K562 (cell line): Measurements from ENCODE around the gene PPP1R13L. TPM values are rescaled to one million over a fixed set of nuclear protein-coding genes. Genes with fewer than 3 reads are reported as not detected.

Experiments
- AFF4 ChIP-seq: sonication (generic); formaldehyde crosslinking; IDR thresholded peaks from 2 replicates; pipeline ENCODE4 v1.8.0; 2023; ENCODE audit warnings: mild to moderate bottlenecking, missing genetic modification reagents
- ASH1L ChIP-seq: fragments of 450-650 bp; IDR thresholded peaks from 2 replicates; pipeline ENCODE4 v1.6.1; 2018; ENCODE audit warnings: borderline replicate concordance, mild to moderate bottlenecking, low read depth; ENCODE audit not compliant: partially characterized antibody
- ATF7 ChIP-seq: fragments of 450-650 bp; IDR thresholded peaks from 2 replicates; pipeline ENCODE4 v1.7.1; 2014; ENCODE audit warnings: mild to moderate bottlenecking, moderate library complexity
- EHMT2 ChIP-seq: fragments of 450-650 bp; IDR thresholded peaks from 2 replicates; pipeline ENCODE4 v1.6.1; 2018; ENCODE audit warnings: antibody characterized with exemption
- FOXK2 ChIP-seq, 2 experiments: fragments of 450-650 bp; IDR thresholded peaks in 1 of 2; conservative IDR thresholded peaks in 1 of 2; 2 replicates each; pipeline ENCODE4 v1.6.1; 2016; ENCODE audit warnings: low read depth in 2 of 2, mild to moderate bottlenecking in 1 of 2
- IRF9 ChIP-seq: fragments of 450-650 bp; IDR thresholded peaks from 2 replicates; pipeline ENCODE4 v1.6.1; 2016; ENCODE audit warnings: missing biosample characterization, missing genetic modification characterization
- NR3C1 ChIP-seq: sonication (generic); formaldehyde crosslinking; IDR thresholded peaks from 2 replicates; pipeline ENCODE4 v1.8.1; 2022; ENCODE audit warnings: missing genetic modification reagents
- PHB2 ChIP-seq: fragments of 450-650 bp; IDR thresholded peaks from 2 replicates; pipeline ENCODE4 v1.6.1; 2017; ENCODE audit warnings: low read depth
- PHF20 ChIP-seq: fragments of 450-650 bp; IDR thresholded peaks from 2 replicates; pipeline ENCODE4 v1.6.1; 2018; ENCODE audit not compliant: partially characterized antibody
- PKNOX1 ChIP-seq: fragments of 450-650 bp; IDR thresholded peaks from 2 replicates; pipeline ENCODE4 v1.6.1; 2016
- POLR2AphosphoS5 ChIP-seq: IDR thresholded peaks from 2 replicates; pipeline ENCODE4 v1.6.1; 2011; ENCODE audit warnings: mild to moderate bottlenecking, low read depth, low read length, moderate library complexity; ENCODE audit not compliant: control insufficient read depth, insufficient read depth
- TAF1 ChIP-seq: IDR thresholded peaks from 2 replicates; pipeline ENCODE4 v1.6.1; 2011; ENCODE audit warnings: mild to moderate bottlenecking, low read length, moderate library complexity; ENCODE audit not compliant: insufficient read depth, control insufficient read depth, severe bottlenecking; ENCODE audit errors: extremely low read depth
- THRB ChIP-seq: fragments of 450-650 bp; formaldehyde crosslinking; conservative IDR thresholded peaks from 2 replicates; pipeline ENCODE4 v1.4.0; 2022; ENCODE audit warnings: mild to moderate bottlenecking, missing genetic modification characterization
- ZBTB17 ChIP-seq: fragments of 450-650 bp; formaldehyde crosslinking; IDR thresholded peaks from 2 replicates; pipeline ENCODE4 v1.4.0; 2020; ENCODE audit warnings: mild to moderate bottlenecking
- ZBTB26 ChIP-seq: fragments of 450-650 bp; formaldehyde crosslinking; IDR thresholded peaks from 2 replicates; pipeline ENCODE4 v1.4.0; 2022; ENCODE audit warnings: missing genetic modification characterization
- ZBTB7A ChIP-seq: IDR thresholded peaks from 2 replicates; pipeline ENCODE4 v1.6.1; 2011; ENCODE audit warnings: low read depth, mild to moderate bottlenecking, low read length, moderate library complexity, borderline replicate concordance; ENCODE audit not compliant: control insufficient read depth
- ZNF696 ChIP-seq: fragments of 250-450 bp; sonication (Bioruptor Pico); conservative IDR thresholded peaks from 2 replicates; pipeline ENCODE4 v1.4.0; 2020; ENCODE audit warnings: mild to moderate bottlenecking, moderate library complexity
- polyA plus RNA-seq, 8 experiments: library from polyadenylated mRNA; depleted of rRNA in 4 of 8; stranded (reverse) in 5 of 8; unstranded in 3 of 8; fragments of >200 nt; fragmentation: Nextera tagmentation in 2 of 8; fragmentation: Illumina TruSeq in 1 of 8; extraction: Ambion mirVana in 2 of 8; extraction: Trizol in 1 of 8; gene quantifications; 2 replicates each; pipeline versions ENCODE4 v1.2.1 to v1.2.3, GENCODE V29; 2011 to 2014; ENCODE audit warnings: inconsistent platforms in 1 of 8, missing spikeins in 1 of 8
- total RNA-seq, 7 experiments: library from RNA; depleted of rRNA in 6 of 7; stranded (reverse); fragments of >200 nt in 6 of 7; fragmentation: Illumina TruSeq in 2 of 7; extraction: Trizol in 2 of 7; gene quantifications; 2 replicates each; pipeline versions ENCODE4 v1.2.1 to v1.2.3, GENCODE V29; 2011 to 2021; ENCODE audit warnings: low replicate concordance in 1 of 7

PPP1R13L gene
- total and polyA plus RNA-seq, 9 of the 15 experiments (the other 6 are each of a cell fraction or from before 2014, with no cell fraction given) = 0.32 to 6.7 (median 2.0) TPM

GRCh38 chr19:45370410-45371204 is 34.3 kb downstream of the PPP1R13L start, which contains the start of gene ERCC2 (continued):
- TF ChIP-seq TAF1 = peak; percentile 59
- peak; percentile 68; the same call in 1 of the 2 replicates for TF ChIP-seq POLR2AphosphoS5
- peak; percentile 98 to 99 for TF ChIP-seq FOXK2 (conservative IDR thresholded peaks at IDR 0.05 in 1 of 2, IDR thresholded peaks at IDR 0.05 in 1 of 2; ENCODE audit: low read depth in 2 of 2)
- TF ChIP-seq ZBTB26 (CRISPR knock-in tag) = peak; percentile 57; the same call in 1 of the 2 replicates
- peak; percentile 100 for TF ChIP-seq PKNOX1
- peak; percentile 94 for TF ChIP-seq ASH1L
- TF ChIP-seq PHF20 = peak; percentile 85
- TF ChIP-seq AFF4 = 0 out of 2 replicates have a peak, but pooled peaks have one; percentile 6
- TF ChIP-seq ATF7 = peak; percentile 75; the same call in 1 of the 2 replicates
- TF ChIP-seq THRB (CRISPR knock-in tag) = no peak
- TF ChIP-seq PHB2 = peak; percentile 41; the same call in 1 of the 2 replicates
- TF ChIP-seq ZBTB7A = peak; percentile 93
- TF ChIP-seq ZNF696 (CRISPR knock-in tag) = no peak
- TF ChIP-seq NR3C1 (CRISPR knock-in tag) = no peak
- TF ChIP-seq EHMT2 = 0 out of 2 replicates have a peak, but pooled peaks have one; percentile 15
- TF ChIP-seq ZBTB17 (CRISPR knock-in tag) = peak; percentile 93
- TF ChIP-seq IRF9 (tag) = peak; percentile 34; the same call in 1 of the 2 replicates
